CD4-positive, CD25-positive, alpha-beta regulatory T cell (primary cell): ENCODE results near the gene ITPKA. TPM values are rescaled to one million over a fixed set of nuclear protein-coding genes. Genes with fewer than 3 reads are reported as not detected.
A peak's percentile ranks its signal among the peaks of the same experiment; 100 is the strongest.

Source experiments
- ATAC-seq, 2 donors: fragments of 150-1000 bp; cut with Tn5 transposase; one replicate each; pipeline ENCODE4 v1.10.0; 2021; ENCODE audit warnings: low read depth in 2 of 2, moderate number of reproducible peaks in 2 of 2, moderate library complexity in 1 of 2
- DNase-seq, 3 donors: peaks; one replicate each; pipeline versions ENCODE4 v3.0.0 to v3.0.0-alpha.2; 2012 to 2022; ENCODE audit warnings: mixed read lengths in 1 of 3
- H3K27ac ChIP-seq: one replicate; pipeline ENCODE4 v1.7.0; 2013; ENCODE audit warnings: mild to moderate bottlenecking, low read length; ENCODE audit not compliant: insufficient read depth, poor library complexity, severe bottlenecking
- H3K27me3 ChIP-seq: one replicate; pipeline ENCODE4 v1.7.0; 2013; ENCODE audit warnings: low read length; ENCODE audit not compliant: control insufficient read depth, insufficient read depth
- H3K36me3 ChIP-seq: one replicate; pipeline ENCODE4 v1.7.0; 2013; ENCODE audit warnings: mild to moderate bottlenecking, low read length, moderate library complexity; ENCODE audit not compliant: control insufficient read depth, insufficient read depth
- H3K4me1 ChIP-seq: 2 replicates; pipeline ENCODE4 v1.7.0; 2013; ENCODE audit warnings: mild to moderate bottlenecking, low read length; ENCODE audit not compliant: insufficient read depth, control insufficient read depth, poor library complexity, severe bottlenecking
- H3K4me3 ChIP-seq: one replicate; pipeline ENCODE4 v1.7.0; 2013; ENCODE audit warnings: low read depth, mild to moderate bottlenecking, low read length, moderate library complexity
- H3K9me3 ChIP-seq, 2 experiments: 1 replicate in 1 of 2; 2 replicates in 1 of 2; pipeline ENCODE4 v1.7.0; 2013; ENCODE audit warnings: low read length in 2 of 2, mild to moderate bottlenecking in 1 of 2, moderate library complexity in 1 of 2; ENCODE audit not compliant: control insufficient read depth in 2 of 2
- H3K27ac Mint-ChIP-seq, 3 donors: one replicate each; pipeline ENCODE4 v1.8.0; 2020 to 2022; ENCODE audit warnings: mild to moderate bottlenecking in 3 of 3, mixed read lengths in 3 of 3, moderate library complexity in 2 of 3
- H3K27me3 Mint-ChIP-seq: one replicate; pipeline ENCODE4 v1.8.0; 2022; ENCODE audit warnings: mild to moderate bottlenecking, mixed read lengths
- H3K36me3 Mint-ChIP-seq: one replicate; pipeline ENCODE4 v1.8.0; 2020; ENCODE audit warnings: mixed read lengths
- H3K4me1 Mint-ChIP-seq, 4 donors: one replicate each; pipeline ENCODE4 v1.8.0; 2020 to 2022; ENCODE audit warnings: mixed read lengths in 4 of 4, mild to moderate bottlenecking in 1 of 4
- H3K4me3 Mint-ChIP-seq, 4 donors: one replicate each; pipeline ENCODE4 v1.8.0; 2020 to 2022; ENCODE audit warnings: mild to moderate bottlenecking in 4 of 4, mixed read lengths in 4 of 4, moderate library complexity in 3 of 4
- H3K9me3 Mint-ChIP-seq, 7 donors: one replicate each; pipeline ENCODE4 v1.8.0; 2020 to 2022; ENCODE audit warnings: mixed read lengths in 7 of 7, mild to moderate bottlenecking in 3 of 7, moderate library complexity in 2 of 7
- polyA plus RNA-seq, 4 donors: library from polyadenylated mRNA; unstranded; fragments of 300-500 nt; fragmentation: Illumina TruSeq; gene quantifications; one replicate each; pipeline ENCODE4 v1.2.3, GENCODE V29; 2021
- total RNA-seq: library from RNA; stranded (reverse); gene quantifications from one replicate; pipeline ENCODE4 v1.2.3, GENCODE V29; 2022

Gene ITPKA
- total and polyA plus RNA-seq, 5 donors from 2014 or later, result not detected

GRCh38 chr15:41535544-41535943 is 41.9 kb downstream of the ITPKA start:
- peaks cover 39% of the 10 kb centered on the region for H3K36me3 ChIP-seq
- no peak overlapping the region for H3K27ac ChIP-seq
- H3K9me3 ChIP-seq, result no peaks in the 10 kb centered on the region
- Mint-ChIP-seq H3K9me3 (no peaks in the 10 kb centered on the region), H3K36me3 (peaks cover 25% of the 10 kb centered on the region), H3K4me3 (no peak overlapping the region), H3K27me3 (no peaks in the 10 kb centered on the region), H3K27ac (no peak overlapping the region), H3K4me1 (peaks cover 6 to 10% (median 10%) of the 10 kb centered on the region in 4 donors)
- ATAC-seq, result no peak
- H3K4me1 ChIP-seq, result peaks cover 7% of the 10 kb centered on the region
- no peaks in the 10 kb centered on the region for H3K27me3 ChIP-seq
- H3K4me3 ChIP-seq, result no peak overlapping the region
- no peak for DNase-seq

- no peaks in the 10 kb centered on the region for H3K9me3 Mint-ChIP-seq
- ATAC-seq, result no peak
- peaks cover 26% of the 10 kb centered on the region for H3K36me3 Mint-ChIP-seq
- Histone ChIP-seq H3K4me1 (peaks cover 7% of the 10 kb centered on the region), H3K27ac (no peak overlapping the region), H3K9me3 (no peaks in the 10 kb centered on the region), H3K36me3 (peaks cover 32% of the 10 kb centered on the region), H3K27me3 (no peaks in the 10 kb centered on the region), H3K4me3 (no peak overlapping the region)
- no peak overlapping the region for H3K4me3 Mint-ChIP-seq
- no peaks in the 10 kb centered on the region for H3K27me3 Mint-ChIP-seq
- peak overlapping the region in 1 of 3 donors; percentile 8 for H3K27ac Mint-ChIP-seq
- peaks cover 6 to 10% (median 10%) of the 10 kb centered on the region in 4 donors for H3K4me1 Mint-ChIP-seq
- DNase-seq, result peak in 1 of 3 donors; percentile 17
These were observed 43.2 kb downstream of the ITPKA start for GRCh38 chr15:41536866-41537265.

- Mint-ChIP-seq H3K36me3 (peaks cover 5% of the 10 kb centered on the region), H3K9me3 (no peaks in the 10 kb centered on the region), H3K27me3 (peaks cover 12% of the 10 kb centered on the region), H3K27ac (peak overlapping the region in 2 of 3 donors; percentile 96 to 98), H3K4me1 (peaks cover 10 to 15% (median 14%) of the 10 kb centered on the region in 4 donors), H3K4me3 (peak overlapping the region; percentile 95 to 99 (median 96))
- peak overlapping the region; percentile 72 for H3K27ac ChIP-seq
- H3K36me3 ChIP-seq, result no peaks in the 10 kb centered on the region
- ATAC-seq (no peak), DNase-seq (peak in 1 of 3 donors; percentile 11)
- peak overlapping the region; percentile 89 for H3K4me3 ChIP-seq
- H3K27me3 ChIP-seq, result no peaks in the 10 kb centered on the region
- H3K9me3 ChIP-seq, result no peaks in the 10 kb centered on the region
- peaks cover 13% of the 10 kb centered on the region for H3K4me1 ChIP-seq
These were observed 49.8 kb downstream of the ITPKA start for GRCh38 chr15:41543521-41543870.

- H3K27ac Mint-ChIP-seq, result peak overlapping the region; percentile 63 to 98 (median 96)
- no peak overlapping the region for H3K4me3 ChIP-seq
- H3K9me3 ChIP-seq, result no peaks in the 10 kb centered on the region
- DNase-seq (no peak), ATAC-seq (no peak)
- peak overlapping the region; percentile 72 for H3K27ac ChIP-seq
- peaks cover 5% of the 10 kb centered on the region for H3K36me3 Mint-ChIP-seq
- peaks cover 7 to 15% (median 11%) of the 10 kb centered on the region in 4 donors for H3K4me1 Mint-ChIP-seq
- no peaks in the 10 kb centered on the region for H3K27me3 ChIP-seq
- no peaks in the 10 kb centered on the region for H3K9me3 Mint-ChIP-seq
- peak overlapping the region; percentile 95 to 99 (median 96) for H3K4me3 Mint-ChIP-seq
- H3K27me3 Mint-ChIP-seq, result peaks cover 12% of the 10 kb centered on the region
- peaks cover 13% of the 10 kb centered on the region for H3K4me1 ChIP-seq
- no peaks in the 10 kb centered on the region for H3K36me3 ChIP-seq
These were observed 51.0 kb downstream of the ITPKA start for GRCh38 chr15:41544650-41545015.

GRCh38 chr15:41545218-41545617 is 51.5 kb downstream of the ITPKA start:
- H3K27ac ChIP-seq, result no peak overlapping the region
- no peaks in the 10 kb centered on the region for H3K27me3 ChIP-seq
- H3K27ac Mint-ChIP-seq, result peak overlapping the region; percentile 60 to 96 (median 74)
- peaks cover 13% of the 10 kb centered on the region for H3K4me1 ChIP-seq
- H3K4me3 Mint-ChIP-seq, result peak overlapping the region; percentile 95 to 99 (median 96)
- no peaks in the 10 kb centered on the region for H3K36me3 ChIP-seq
- no peak overlapping the region for H3K4me3 ChIP-seq
- H3K36me3 Mint-ChIP-seq, result peaks cover 5% of the 10 kb centered on the region
- ATAC-seq (no peak), DNase-seq (no peak)
- peaks cover 7 to 15% (median 11%) of the 10 kb centered on the region in 4 donors for H3K4me1 Mint-ChIP-seq
- no peaks in the 10 kb centered on the region for H3K9me3 Mint-ChIP-seq
- H3K27me3 Mint-ChIP-seq, result peaks cover 12% of the 10 kb centered on the region
- H3K9me3 ChIP-seq, result no peaks in the 10 kb centered on the region

- peak overlapping the region in 2 of 4 donors; percentile 72 to 80 for H3K4me3 Mint-ChIP-seq
These were observed 53.4 kb downstream of the ITPKA start for GRCh38 chr15:41546851-41547786.

GRCh38 chr15:41550066-41550775 is 56.5 kb downstream of the ITPKA start:
- ATAC-seq, result no peak
- H3K27me3 ChIP-seq, result no peaks in the 10 kb centered on the region
- Mint-ChIP-seq H3K27me3 (peaks cover 4% of the 10 kb centered on the region), H3K4me3 (no peak overlapping the region), H3K36me3 (no peaks in the 10 kb centered on the region), H3K9me3 (no peaks in the 10 kb centered on the region), H3K27ac (no peak overlapping the region), H3K4me1 (peaks cover 0 to 5% (median 0%) of the 10 kb centered on the region in 4 donors)
- no peak overlapping the region for H3K27ac ChIP-seq
- no peaks in the 10 kb centered on the region for H3K4me1 ChIP-seq
- no peak overlapping the region for H3K4me3 ChIP-seq
- no peak for DNase-seq
- H3K36me3 ChIP-seq, result no peaks in the 10 kb centered on the region
- H3K9me3 ChIP-seq, result no peaks in the 10 kb centered on the region

More at GRCh38 chr15:41546851-41547786, 53.4 kb downstream of the ITPKA start:
- DNase-seq (no peak), ATAC-seq (no peak)
- Mint-ChIP-seq H3K9me3 (no peaks in the 10 kb centered on the region), H3K27me3 (peaks cover 12% of the 10 kb centered on the region), H3K4me1 (peaks cover 7 to 15% (median 11%) of the 10 kb centered on the region in 4 donors), H3K36me3 (no peaks in the 10 kb centered on the region), H3K27ac (peak overlapping the region in 1 of 3 donors; percentile 18)
- no peak overlapping the region for H3K4me3 ChIP-seq
- no peak overlapping the region for H3K27ac ChIP-seq
- no peaks in the 10 kb centered on the region for H3K27me3 ChIP-seq
- H3K4me1 ChIP-seq, result peaks cover 13% of the 10 kb centered on the region
- no peaks in the 10 kb centered on the region for H3K36me3 ChIP-seq
- no peaks in the 10 kb centered on the region for H3K9me3 ChIP-seq
